GM10266 (cell line): ENCODE results near the gene DCST1.

ENCODE experiments used
- DNase-seq: peaks from one replicate; pipeline ENCODE4 v3.0.0; 2012; ENCODE audit errors: extremely low spot score
- CTCF ChIP-seq: IDR thresholded peaks from 2 replicates; pipeline ENCODE4 v1.5.1; 2012; ENCODE audit warnings: mild to moderate bottlenecking, low read depth; ENCODE audit not compliant: control insufficient read depth, insufficient read depth; ENCODE audit errors: missing control alignments

The DCST1 gene

GRCh38 chr1:154998818-154999570, 34.6 kb upstream of the DCST1 start:
- peak; percentile 87 for TF ChIP-seq CTCF
- peak; percentile 77 for DNase-seq

- peak; percentile 83 for DNase-seq
- no peak for TF ChIP-seq CTCF
These were observed 33.8 kb upstream of the DCST1 start for GRCh38 chr1:154999571-155000410.

- no peak for DNase-seq
- no peak for TF ChIP-seq CTCF
These were observed 33.3 kb upstream of the DCST1 start for GRCh38 chr1:155000411-155000725.

- no peak for TF ChIP-seq CTCF
- DNase-seq: peak; percentile 87
These were observed 32.7 kb upstream of the DCST1 start for GRCh38 chr1:155000726-155001424.

GRCh38 chr1:155001425-155001674, 32.3 kb upstream of the DCST1 start:
- TF ChIP-seq CTCF: no peak
- no peak for DNase-seq

- TF ChIP-seq CTCF: peak; percentile 57
- DNase-seq: peak; percentile 99
These were observed 31.8 kb upstream of the DCST1 start for GRCh38 chr1:155001675-155002463.
